Transverse colon (tissue), 4 donors: Measurements from ENCODE around the gene ZNF502. TPM values are rescaled to one million over a fixed set of nuclear protein-coding genes. Genes with fewer than 3 reads are reported as not detected.
A peak's percentile ranks its signal among the peaks of the same experiment; 100 is the strongest.
"Not testable (repeated sequence)": the region's sequence is repeated elsewhere in the genome, so short reads cannot be mapped to it uniquely, and the experiment has no call there.

Source experiments
- DNase-seq: peaks from one replicate; pipeline ENCODE4 v3.0.0-alpha.2; 2019
- H3K27ac ChIP-seq, 4 donors: fragments of 200-600 bp; sonication (generic); 2 replicates each; pipeline ENCODE4 v1.5.1; 2016 to 2018; ENCODE audit warnings: inconsistent platforms in 4 of 4
- H3K27me3 ChIP-seq: fragments of 200-600 bp; sonication (generic); 2 replicates; pipeline ENCODE4 v1.5.1; 2017; ENCODE audit warnings: inconsistent platforms
- H3K36me3 ChIP-seq, 4 donors: fragments of 200-600 bp; sonication (generic); 2 replicates each; pipeline ENCODE4 v1.5.1; 2017 to 2019; ENCODE audit warnings: inconsistent platforms in 4 of 4
- H3K4me1 ChIP-seq, 4 donors: fragments of 200-600 bp; sonication (generic); 2 replicates each; pipeline ENCODE4 v1.5.1; 2017 to 2020; ENCODE audit warnings: inconsistent platforms in 4 of 4
- H3K4me3 ChIP-seq, 4 donors: fragments of 200-600 bp; sonication (generic); 1 replicate in 1 of 4; 2 replicates in 3 of 4; pipeline versions ENCODE4 v1.5.1 to v1.6.1; 2017 to 2019; ENCODE audit warnings: inconsistent platforms in 4 of 4
- H3K9me3 ChIP-seq, 2 donors: fragments of 200-600 bp; sonication (generic); 2 replicates each; pipeline ENCODE4 v1.5.1; 2017 to 2019; ENCODE audit warnings: inconsistent platforms in 2 of 2
- EP300 ChIP-seq: sonication (generic); formaldehyde crosslinking; IDR thresholded peaks from one replicate; pipeline ENCODE4 v1.6.1; 2017; ENCODE audit warnings: antibody characterized with exemption, low read depth
- POLR2A ChIP-seq: fragments of 450-650 bp; IDR thresholded peaks from one replicate; pipeline ENCODE4 v1.6.1; 2016; ENCODE audit warnings: antibody characterized with exemption, mild to moderate bottlenecking, moderate library complexity
- POLR2AphosphoS5 ChIP-seq, 3 donors: sonication (generic); formaldehyde crosslinking; IDR thresholded peaks; one replicate each; pipeline ENCODE4 v1.6.1; 2016; ENCODE audit warnings: antibody characterized with exemption in 3 of 3
- WGBS, 2 donors: methylation state at CpG; one replicate each; pipeline ENCODE4 v1.1.5; 2018; ENCODE audit warnings: low coverage in 1 of 2; 5-methylcytosine and 5-hydroxymethylcytosine counted together
- in situ Hi-C, 4 donors: fragments of 200-750 bp; cut with MboI; loops; one replicate each; pipeline versions ENCODE4 v1.15.0 to v1.15.1; 2017; ENCODE audit warnings: low sequenced_read_pairs in 3 of 4, low pct_ligation_motif_present in 1 of 4, low pct_unique_long_range_greater_than_20kb in 1 of 4
- intact Hi-C: fragments of 100-400 bp; cut with DNase I; formaldehyde crosslinking; loops from one replicate; pipeline ENCODE4 v1.15.1; 2023; ENCODE audit warnings: low total_unique reads
- total RNA-seq, 4 donors: library from RNA; depleted of rRNA; stranded (reverse); fragments of >200 nt; gene quantifications; one replicate each; pipeline ENCODE4 v1.1.0, GENCODE V29; 2016
- TF ChIP-seq, protein P1 (sequence below), 5 experiments: fragments of 200-600 bp in 3 of 5; fragments of 450-650 bp in 2 of 5; sonication (generic) in 3 of 5; IDR thresholded peaks; 1 replicate in 2 of 5; 2 replicates in 3 of 5; pipeline ENCODE4 v1.5.1; 2016 to 2017; ENCODE audit warnings: antibody characterized with exemption in 5 of 5, inconsistent platforms in 3 of 5, mild to moderate bottlenecking in 2 of 5, moderate library complexity in 1 of 5

ZNF502 gene
- 10 to 100 TPM in 1 of 4 donors, 1 to 10 TPM in 3; 1.4 to 13.7 (median 4.7) TPM for total RNA-seq

GRCh38 chr3:44712455-44713075, at the start of gene ZNF502:
ZNF502 (plus strand) TSS chr3:44712660; CDS start chr3:44720262, 7,602 bp downstream.
- peak in 2 of 3 donors; percentile 41 to 57 for TF ChIP-seq POLR2AphosphoS5 (IDR thresholded peaks at IDR 0.05)
- TF ChIP-seq, protein P1, sequence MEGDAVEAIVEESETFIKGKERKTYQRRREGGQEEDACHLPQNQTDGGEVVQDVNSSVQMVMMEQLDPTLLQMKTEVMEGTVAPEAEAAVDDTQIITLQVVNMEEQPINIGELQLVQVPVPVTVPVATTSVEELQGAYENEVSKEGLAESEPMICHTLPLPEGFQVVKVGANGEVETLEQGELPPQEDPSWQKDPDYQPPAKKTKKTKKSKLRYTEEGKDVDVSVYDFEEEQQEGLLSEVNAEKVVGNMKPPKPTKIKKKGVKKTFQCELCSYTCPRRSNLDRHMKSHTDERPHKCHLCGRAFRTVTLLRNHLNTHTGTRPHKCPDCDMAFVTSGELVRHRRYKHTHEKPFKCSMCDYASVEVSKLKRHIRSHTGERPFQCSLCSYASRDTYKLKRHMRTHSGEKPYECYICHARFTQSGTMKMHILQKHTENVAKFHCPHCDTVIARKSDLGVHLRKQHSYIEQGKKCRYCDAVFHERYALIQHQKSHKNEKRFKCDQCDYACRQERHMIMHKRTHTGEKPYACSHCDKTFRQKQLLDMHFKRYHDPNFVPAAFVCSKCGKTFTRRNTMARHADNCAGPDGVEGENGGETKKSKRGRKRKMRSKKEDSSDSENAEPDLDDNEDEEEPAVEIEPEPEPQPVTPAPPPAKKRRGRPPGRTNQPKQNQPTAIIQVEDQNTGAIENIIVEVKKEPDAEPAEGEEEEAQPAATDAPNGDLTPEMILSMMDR (IDR thresholded peaks at IDR 0.05): peak; percentile 35 to 70 (median 42)
- no peak for TF ChIP-seq EP300
- TF ChIP-seq POLR2A: no peak
- 3% methylated on average over 32 of the region's 36 CpGs; no CpG with 5 or more reads in 1 of the 2 donors for WGBS, 2 donors
- in situ Hi-C loops (no loop called here), intact Hi-C loops (no loop called here)
- peaks cover 4% of the 10 kb centered on the region for H3K27me3 ChIP-seq
- peak; percentile 86 for DNase-seq
- H3K9me3 ChIP-seq: peaks cover 24 to 36% of the 10 kb centered on the region in 2 donors
- peaks cover 0 to 8% (median 4%) of the 10 kb centered on the region in 4 donors for H3K4me1 ChIP-seq
- peak within 1 kb of the TSS; percentile 48 to 91 (median 63) for H3K4me3 ChIP-seq
- H3K36me3 ChIP-seq: peaks cover 0 to 8% (median 1%) of the 10 kb centered on the region in 4 donors
- H3K27ac ChIP-seq: peak within 1 kb of the TSS; percentile 47 to 74 (median 72)

GRCh38 chr3:44665173-44665572, 47.3 kb upstream of the ZNF502 start:
- Histone ChIP-seq H3K27me3 (no peaks in the 10 kb centered on the region), H3K27ac (no peak overlapping the region), H3K36me3 (peaks cover 0 to 13% (median 3%) of the 10 kb centered on the region in 4 donors), H3K4me3 (no peak overlapping the region), H3K4me1 (no peaks in the 10 kb centered on the region), H3K9me3 (peaks cover 0 to 5% of the 10 kb centered on the region in 2 donors)
- DNase-seq: no peak
- TF ChIP-seq, protein P1 (IDR thresholded peaks at IDR 0.05): no peak
- TF ChIP-seq EP300: no peak
- no peak for TF ChIP-seq POLR2AphosphoS5 (IDR thresholded peaks at IDR 0.05)
- no peak for TF ChIP-seq POLR2A
- 93 to 97% methylated on average over 3 of the region's 3 CpGs for WGBS, 2 donors
- intact Hi-C loops (no loop called here), in situ Hi-C loops (no loop called here)

DNA sequence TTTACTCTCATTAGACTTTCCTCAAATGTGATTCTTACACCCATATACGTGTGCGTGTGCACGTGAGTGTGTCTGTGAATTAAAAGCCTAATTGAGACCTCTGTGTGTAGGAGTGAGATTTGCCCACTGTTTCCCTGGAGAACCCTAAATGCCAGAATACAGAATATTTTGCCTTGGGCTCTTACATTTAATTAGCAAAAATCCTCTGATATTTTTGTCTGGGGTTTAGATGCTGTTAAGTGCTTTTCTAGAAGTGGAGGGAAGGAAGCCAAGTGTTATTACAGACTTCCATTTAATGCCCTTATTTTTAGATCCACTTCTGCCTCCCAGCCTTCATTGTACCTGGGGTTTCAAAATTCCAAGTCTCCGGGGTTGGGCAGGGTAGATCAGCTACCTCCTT, 46.1 kb upstream of the ZNF502 start:
- H3K27me3 ChIP-seq: no peaks in the 10 kb centered on the region
- no peak for DNase-seq
- peaks cover 0 to 1% (median 0%) of the 10 kb centered on the region in 4 donors for H3K36me3 ChIP-seq
- no peak overlapping the region for H3K27ac ChIP-seq
- H3K9me3 ChIP-seq: no peaks in the 10 kb centered on the region
- TF ChIP-seq POLR2AphosphoS5 (IDR thresholded peaks at IDR 0.05) (no peak), EP300 (no peak), POLR2A (no peak)
- TF ChIP-seq, protein P1 (IDR thresholded peaks at IDR 0.05): no peak
- in situ Hi-C loops (no loop called here), intact Hi-C loops (no loop called here)
- no peaks in the 10 kb centered on the region for H3K4me1 ChIP-seq
- no peak overlapping the region for H3K4me3 ChIP-seq
- WGBS, 2 donors: 95 to 100% methylated on average over 3 to 4 of the region's 4 CpGs

DNA sequence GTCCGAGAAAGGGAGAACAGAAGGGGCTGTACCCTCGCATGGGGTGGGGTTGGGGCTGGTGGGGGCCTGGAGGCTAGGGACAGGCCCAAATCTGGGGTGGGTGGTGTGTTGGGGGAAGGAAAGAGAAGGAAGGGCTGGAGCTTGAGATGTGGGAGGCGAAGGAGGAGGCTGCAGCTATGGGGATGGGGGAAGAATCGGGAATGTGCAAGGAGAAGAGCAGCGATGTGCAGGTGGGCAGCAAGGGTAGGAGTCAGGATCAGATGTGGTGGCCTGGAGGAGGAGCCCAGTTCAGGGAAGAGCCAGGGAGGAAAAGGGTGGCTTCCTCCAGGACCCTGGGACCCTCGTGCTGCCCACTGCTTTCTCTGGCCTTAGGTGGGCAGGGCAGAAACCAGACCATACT, 42.7 kb upstream of the ZNF502 start:
- in situ Hi-C loops (no loop called here), intact Hi-C loops (no loop called here)
- Histone ChIP-seq H3K27me3 (no peaks in the 10 kb centered on the region), H3K36me3 (no peaks in the 10 kb centered on the region), H3K27ac (no peak overlapping the region), H3K4me1 (no peaks in the 10 kb centered on the region), H3K9me3 (no peaks in the 10 kb centered on the region), H3K4me3 (no peak overlapping the region)
- TF ChIP-seq EP300 (no peak), POLR2A (no peak), POLR2AphosphoS5 (IDR thresholded peaks at IDR 0.05) (no peak)
- TF ChIP-seq, protein P1 (IDR thresholded peaks at IDR 0.05): no peak
- WGBS, 2 donors: 87% methylated on average over 6 of the region's 6 CpGs; no CpG with 5 or more reads in 1 of the 2 donors
- DNase-seq: no peak

- WGBS, 2 donors: 89 to 97% methylated on average over 6 to 8 of the region's 8 CpGs
- H3K36me3 ChIP-seq, in situ Hi-C loops, H3K27me3 ChIP-seq, H3K4me3 ChIP-seq, H3K4me1 ChIP-seq, H3K27ac ChIP-seq, intact Hi-C loops, H3K9me3 ChIP-seq, DNase-seq: not testable (repeated sequence)
Observed at GRCh38 chr3:44673466-44673865, 39.0 kb upstream of the ZNF502 start.
